ENCODE measurements around the gene PTBP1.

DNA sequence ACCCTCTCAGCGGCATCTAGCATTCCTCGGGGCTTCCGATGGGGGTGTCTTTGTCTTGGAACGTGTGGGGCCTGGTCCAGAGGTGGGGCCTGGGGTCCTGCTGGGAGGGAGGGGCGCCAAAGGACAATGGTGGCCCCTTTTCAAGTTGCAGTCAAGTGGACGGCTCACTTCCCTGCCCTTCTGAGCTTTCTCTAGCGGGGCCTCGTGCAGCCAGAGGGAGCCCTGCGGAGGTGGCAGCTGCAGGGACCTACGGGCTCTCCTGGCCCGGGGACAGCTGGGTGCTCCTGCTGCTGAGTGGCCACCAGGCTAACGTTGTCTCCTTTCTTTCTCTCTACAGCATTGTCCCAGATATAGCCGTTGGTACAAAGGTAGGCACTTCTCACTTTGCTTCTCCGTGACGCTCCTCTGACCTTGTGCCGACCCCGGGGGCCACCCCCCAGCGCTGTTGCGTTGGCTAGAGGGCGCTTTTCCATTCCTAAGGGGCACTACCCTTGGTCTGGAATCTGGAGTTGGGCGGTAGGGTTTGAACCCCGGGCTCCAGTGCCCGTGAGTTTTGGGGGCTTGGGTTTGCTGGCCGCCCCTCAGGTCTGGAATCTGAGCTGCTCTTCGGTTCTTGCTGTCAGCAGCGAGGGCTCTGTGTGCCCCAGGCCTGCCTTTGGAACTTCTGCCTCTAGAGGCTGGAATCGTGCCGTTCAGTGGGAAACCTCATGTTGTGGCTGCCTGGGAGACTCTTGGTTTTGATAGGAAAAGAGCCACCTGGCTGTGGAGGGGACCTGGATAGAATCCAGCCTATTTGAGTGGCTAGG is 2.0 kb downstream of the PTBP1 start:
- TF ChIP-seq, protein P1, sequence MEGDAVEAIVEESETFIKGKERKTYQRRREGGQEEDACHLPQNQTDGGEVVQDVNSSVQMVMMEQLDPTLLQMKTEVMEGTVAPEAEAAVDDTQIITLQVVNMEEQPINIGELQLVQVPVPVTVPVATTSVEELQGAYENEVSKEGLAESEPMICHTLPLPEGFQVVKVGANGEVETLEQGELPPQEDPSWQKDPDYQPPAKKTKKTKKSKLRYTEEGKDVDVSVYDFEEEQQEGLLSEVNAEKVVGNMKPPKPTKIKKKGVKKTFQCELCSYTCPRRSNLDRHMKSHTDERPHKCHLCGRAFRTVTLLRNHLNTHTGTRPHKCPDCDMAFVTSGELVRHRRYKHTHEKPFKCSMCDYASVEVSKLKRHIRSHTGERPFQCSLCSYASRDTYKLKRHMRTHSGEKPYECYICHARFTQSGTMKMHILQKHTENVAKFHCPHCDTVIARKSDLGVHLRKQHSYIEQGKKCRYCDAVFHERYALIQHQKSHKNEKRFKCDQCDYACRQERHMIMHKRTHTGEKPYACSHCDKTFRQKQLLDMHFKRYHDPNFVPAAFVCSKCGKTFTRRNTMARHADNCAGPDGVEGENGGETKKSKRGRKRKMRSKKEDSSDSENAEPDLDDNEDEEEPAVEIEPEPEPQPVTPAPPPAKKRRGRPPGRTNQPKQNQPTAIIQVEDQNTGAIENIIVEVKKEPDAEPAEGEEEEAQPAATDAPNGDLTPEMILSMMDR (IDR thresholded peaks at IDR 0.05; ENCODE audit: low read length): no peak; the same call in 1 of the 2 replicates
- no peak for TF ChIP-seq EZH2 (IDR thresholded peaks at IDR 0.05; ENCODE audit: borderline replicate concordance, low read length)
